Keratinocyte (primary cell): Measurements from ENCODE around the gene RPL39L. TPM values are rescaled to one million over a fixed set of nuclear protein-coding genes. Genes with fewer than 3 reads are reported as not detected.

ENCODE experiments used
- DNase-seq: peaks from one replicate; pipeline ENCODE4 v3.0.0-alpha.2; 2011; ENCODE audit warnings: low read depth, missing footprints, low spot score
- FAIRE-seq: peaks from 2 replicates; lab custom pipeline; 2011; peaks lifted over from hg19 to GRCh38; lab: Jason Lieb, UNC
- H2AFZ ChIP-seq: 2 replicates; pipeline ENCODE4 v1.6.0; 2012; ENCODE audit warnings: low read length, control low read depth, inconsistent platforms; ENCODE audit not compliant: control insufficient read depth
- H3K27ac ChIP-seq: 2 replicates; pipeline ENCODE4 v1.5.1; 2011; ENCODE audit warnings: low read length; ENCODE audit not compliant: control insufficient read depth, insufficient read depth
- H3K27me3 ChIP-seq: 3 replicates; pipeline ENCODE4 v1.6.0; 2011; ENCODE audit warnings: low read length; ENCODE audit not compliant: control insufficient read depth, insufficient read depth; ENCODE audit errors: extremely low read depth
- H3K36me3 ChIP-seq, 2 experiments: 2 replicates in 1 of 2; 3 replicates in 1 of 2; pipeline ENCODE4 v1.5.1; 2011; ENCODE audit warnings: low read length in 2 of 2, mild to moderate bottlenecking in 1 of 2; ENCODE audit not compliant: control insufficient read depth in 2 of 2, insufficient read depth in 2 of 2; ENCODE audit errors: extremely low read depth in 1 of 2
- H3K4me1 ChIP-seq: 3 replicates; pipeline ENCODE4 v1.5.1; 2011; ENCODE audit warnings: low read length; ENCODE audit not compliant: control insufficient read depth, insufficient read depth; ENCODE audit errors: extremely low read depth
- H3K4me2 ChIP-seq: 3 replicates; pipeline ENCODE4 v1.6.0; 2011; ENCODE audit warnings: low read depth, low read length; ENCODE audit not compliant: control insufficient read depth, insufficient read depth; ENCODE audit errors: extremely low read depth
- H3K4me3 ChIP-seq, 3 experiments: fragments of 200-600 bp in 1 of 3; sonication (generic) in 1 of 3; 2 replicates in 2 of 3; 3 replicates in 1 of 3; pipeline ENCODE4 v1.5.1; 2011 to 2016; ENCODE audit warnings: low read length in 3 of 3, mild to moderate bottlenecking in 3 of 3, control low read depth in 2 of 3, inconsistent platforms in 1 of 3, low read depth in 1 of 3, mixed read lengths in 1 of 3, mixed run types in 1 of 3, moderate library complexity in 1 of 3; ENCODE audit not compliant: control insufficient read depth in 2 of 3, insufficient read depth in 2 of 3; ENCODE audit errors: extremely low read depth in 1 of 3
- H3K79me2 ChIP-seq: 2 replicates; pipeline ENCODE4 v1.6.0; 2012; ENCODE audit warnings: low read length; ENCODE audit not compliant: control insufficient read depth, insufficient read depth
- H3K9ac ChIP-seq: 3 replicates; pipeline ENCODE4 v1.6.0; 2011; ENCODE audit warnings: low read length; ENCODE audit not compliant: control insufficient read depth, insufficient read depth; ENCODE audit errors: extremely low read depth
- H3K9me1 ChIP-seq: 3 replicates; pipeline ENCODE4 v1.6.0; 2011; ENCODE audit warnings: low read length; ENCODE audit not compliant: control insufficient read depth, insufficient read depth; ENCODE audit errors: extremely low read depth
- H3K9me3 ChIP-seq: 2 replicates; pipeline ENCODE4 v1.5.1; 2012; ENCODE audit warnings: low read depth, low read length; ENCODE audit not compliant: control insufficient read depth
- H4K20me1 ChIP-seq: 3 replicates; pipeline ENCODE4 v1.6.0; 2011; ENCODE audit warnings: low read length; ENCODE audit not compliant: control insufficient read depth, insufficient read depth; ENCODE audit errors: extremely low read depth
- CTCF ChIP-seq, 3 experiments: IDR thresholded peaks in 1 of 3; conservative IDR thresholded peaks in 1 of 3; optimal IDR thresholded peaks in 1 of 3; 2 replicates in 2 of 3; 3 replicates in 1 of 3; pipeline versions ENCODE3 to v1.5.1; 2011; ENCODE audit warnings: low read length in 3 of 3, mild to moderate bottlenecking in 3 of 3, moderate library complexity in 2 of 3, control low read depth in 1 of 3, inconsistent platforms in 1 of 3; ENCODE audit not compliant: insufficient read depth in 2 of 3; ENCODE audit errors: extremely low read depth in 1 of 3
- EZH2 ChIP-seq: IDR thresholded peaks from one replicate; pipeline ENCODE4 v1.6.1; 2012; ENCODE audit warnings: inconsistent platforms, mild to moderate bottlenecking, low read length, moderate library complexity
- dilution Hi-C: fragments of 300-500 bp; cut with MboI; formaldehyde crosslinking; loops from one replicate; pipeline ENCODE4 v1.7.0; 2020; ENCODE audit warnings: low sequenced_read_pairs; ENCODE audit not compliant: extremely low pct_ligation_motif_present
- polyA plus RNA-seq, 5 experiments: library from polyadenylated mRNA; depleted of rRNA in 3 of 5; stranded (reverse) in 3 of 5; stranded (forward) in 1 of 5; unstranded in 1 of 5; fragments of >200 nt; gene quantifications; 1 replicate in 1 of 5; 2 replicates in 3 of 5; 3 replicates in 1 of 5; pipeline versions ENCODE4 v1.2.1 to v1.2.3, GENCODE V29; 2011 to 2012; ENCODE audit warnings: missing spikeins in 2 of 5, low read depth in 1 of 5, low replicate concordance in 1 of 5

RPL39L gene
- polyA plus RNA-seq, 1 donor (not counting 4 experiments of a cell fraction or from before 2014, with no cell fraction given): 20.0 TPM

GRCh38 chr3:187183210-187183862, 44.0 kb upstream of the RPL39L start:
- dilution Hi-C loops: no loop called here
- Histone ChIP-seq H3K4me3 (no peak overlapping the region), H3K79me2 (no peaks in the 10 kb centered on the region), H3K36me3 (no peaks in the 10 kb centered on the region), H3K27me3 (no peaks in the 10 kb centered on the region), H3K9me1 (no peaks in the 10 kb centered on the region), H3K27ac (peak overlapping the region; percentile 10), H2AFZ (peak overlapping the region; percentile 45), H3K4me1 (peaks cover 24% of the 10 kb centered on the region), H3K9ac (no peak overlapping the region), H3K4me2 (peak overlapping the region; percentile 31), H3K9me3 (no peaks in the 10 kb centered on the region), H4K20me1 (no peaks in the 10 kb centered on the region)
- FAIRE-seq (peak; percentile 80), DNase-seq (peak; percentile 46)
- TF ChIP-seq EZH2 (no peak), CTCF (optimal IDR thresholded peaks at IDR 0.05 in 1 of 3, IDR thresholded peaks at IDR 0.05 in 1 of 3, conservative IDR thresholded peaks at IDR 0.05 in 1 of 3; ENCODE audit: extremely low read depth in 1 of 3, insufficient read depth in 2 of 3, low read length in 3 of 3) (no peak)

GRCh38 chr3:187181454-187182170, 42.3 kb upstream of the RPL39L start:
- peaks cover 17% of the 10 kb centered on the region for H3K4me1 ChIP-seq
- no peak for FAIRE-seq
- no peak overlapping the region for H3K27ac ChIP-seq
- no peaks in the 10 kb centered on the region for H3K36me3 ChIP-seq
- no peak overlapping the region for H3K9ac ChIP-seq
- no peaks in the 10 kb centered on the region for H4K20me1 ChIP-seq
- H2AFZ ChIP-seq: no peak overlapping the region
- H3K27me3 ChIP-seq: no peaks in the 10 kb centered on the region
- H3K4me3 ChIP-seq: no peak overlapping the region
- no peaks in the 10 kb centered on the region for H3K9me1 ChIP-seq
- H3K9me3 ChIP-seq: no peaks in the 10 kb centered on the region
- dilution Hi-C loops: no loop called here
- no peak overlapping the region for H3K4me2 ChIP-seq
- no peaks in the 10 kb centered on the region for H3K79me2 ChIP-seq
- no peak for DNase-seq
- no peak for TF ChIP-seq EZH2
- TF ChIP-seq CTCF (optimal IDR thresholded peaks at IDR 0.05 in 1 of 3, IDR thresholded peaks at IDR 0.05 in 1 of 3, conservative IDR thresholded peaks at IDR 0.05 in 1 of 3; ENCODE audit: extremely low read depth in 1 of 3, insufficient read depth in 2 of 3, low read length in 3 of 3): no peak
